Hippocampal formation (tissue), 2 donors: ENCODE data around the gene OGFOD2.
"Not testable (repeated sequence)": the region's sequence is repeated elsewhere in the genome, so short reads cannot be mapped to it uniquely, and the experiment has no call there.

Experiments used
- DNase-seq, 2 donors: peaks; one replicate each; lab custom pipeline; 2025; lab: John Stamatoyannopoulos, UW

OGFOD2 gene

GRCh38 chr12:123005081-123005626 lies 30.1 kb downstream of the OGFOD2 start:
- DNase-seq = no peak

- no peak for DNase-seq
These were observed 31.9 kb downstream of the OGFOD2 start for GRCh38 chr12:123006977-123007376.

- no peak for DNase-seq
These were observed 35.1 kb downstream of the OGFOD2 start for GRCh38 chr12:123010110-123010509.

- DNase-seq = no peak
These were observed 35.6 kb downstream of the OGFOD2 start for GRCh38 chr12:123010681-123011080.

DNA sequence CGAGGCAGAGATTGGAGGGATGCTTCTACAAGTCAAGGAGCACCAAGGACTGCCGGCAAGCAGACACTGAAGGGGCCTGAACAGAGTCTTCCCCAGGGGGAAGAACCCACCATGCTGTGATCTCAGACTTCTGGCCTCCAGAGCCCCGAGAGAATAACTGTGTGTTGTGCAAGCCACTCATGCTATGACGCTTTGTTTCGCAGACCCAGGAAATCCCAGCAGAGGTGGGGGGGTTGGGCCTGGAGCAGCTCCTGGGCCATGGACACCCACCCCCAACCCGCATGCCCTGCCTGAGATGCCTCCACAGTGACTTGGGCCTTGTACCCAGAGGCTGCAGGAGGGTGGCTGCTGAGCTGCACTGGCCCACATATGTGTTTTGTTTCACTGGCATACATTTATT lies 36.7 kb downstream of the OGFOD2 start:
- no peak for DNase-seq

GRCh38 chr12:123013185-123014095 lies 38.4 kb downstream of the OGFOD2 start:
- DNase-seq = no peak

DNA sequence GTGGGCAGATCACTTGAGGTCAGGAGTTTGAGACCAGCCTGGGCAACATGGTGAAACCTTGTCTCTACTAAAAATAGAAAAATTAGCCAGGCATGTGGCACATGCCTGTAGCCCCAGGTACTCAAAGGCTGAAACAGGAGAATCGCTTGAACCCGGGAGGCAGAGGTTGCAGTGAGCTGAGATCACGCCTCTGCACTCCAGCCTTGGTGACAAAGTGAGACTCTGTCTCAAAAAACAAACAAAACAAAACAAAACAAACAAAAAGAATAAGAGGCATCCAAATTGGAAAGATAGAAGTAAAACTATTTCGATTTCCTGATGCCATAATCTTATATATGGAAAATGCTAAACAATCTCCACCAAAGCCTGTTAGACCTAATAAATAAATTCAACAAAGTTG lies 39.4 kb downstream of the OGFOD2 start:
- DNase-seq = not testable (repeated sequence)

DNA sequence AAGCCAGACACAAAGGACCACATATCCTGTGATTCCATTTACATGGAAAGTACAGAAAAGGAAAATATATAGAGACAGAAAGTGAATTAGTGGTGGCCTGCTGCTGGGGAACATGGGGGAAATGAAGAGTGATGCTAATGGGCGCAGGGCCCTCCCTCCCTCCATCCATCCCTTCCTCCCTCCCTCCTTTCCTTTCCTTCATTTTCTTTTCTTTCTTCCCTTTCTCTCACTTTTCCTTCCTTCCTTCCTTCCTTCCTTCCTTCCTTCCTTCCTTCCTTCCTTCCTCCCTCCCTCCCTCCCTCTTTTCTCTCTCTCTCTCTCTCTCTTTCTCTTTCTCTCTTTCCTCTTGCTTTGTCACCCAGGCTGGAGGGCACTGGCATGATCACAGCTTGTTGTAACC lies 42.7 kb downstream of the OGFOD2 start:
- DNase-seq = no peak

- DNase-seq = no peak
These were observed 44.7 kb downstream of the OGFOD2 start for GRCh38 chr12:123019841-123020138.

GRCh38 chr12:123021688-123022604 lies 46.9 kb downstream of the OGFOD2 start:
- DNase-seq = no peak

DNA sequence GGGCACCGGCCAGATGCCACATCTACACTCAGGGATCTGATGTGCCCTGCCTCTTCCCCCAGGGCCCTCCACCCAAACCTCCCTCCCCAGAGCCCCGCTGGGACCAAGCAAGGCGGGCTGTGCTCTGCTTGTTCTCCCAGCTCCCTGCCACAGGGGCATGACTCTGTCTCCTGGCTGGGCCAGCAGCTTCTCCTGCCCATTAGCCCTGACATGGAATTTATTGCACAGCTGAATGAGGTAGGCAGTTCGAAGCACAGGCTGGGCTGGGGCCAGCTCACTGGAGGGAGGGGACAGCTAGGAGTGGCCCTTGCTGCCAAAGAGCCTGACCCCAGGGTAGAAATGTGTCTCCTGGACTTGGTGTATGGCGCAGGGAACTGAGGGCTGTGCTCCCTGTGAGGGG lies 47.8 kb downstream of the OGFOD2 start:
- no peak for DNase-seq

- no peak for DNase-seq
These were observed 49.9 kb downstream of the OGFOD2 start for GRCh38 chr12:123024819-123025391.

- DNase-seq = no peak
These were observed 51.2 kb downstream of the OGFOD2 start for GRCh38 chr12:123026094-123026853.

- no peak for DNase-seq
These were observed 52.8 kb downstream of the OGFOD2 start for GRCh38 chr12:123027726-123028445.

DNA sequence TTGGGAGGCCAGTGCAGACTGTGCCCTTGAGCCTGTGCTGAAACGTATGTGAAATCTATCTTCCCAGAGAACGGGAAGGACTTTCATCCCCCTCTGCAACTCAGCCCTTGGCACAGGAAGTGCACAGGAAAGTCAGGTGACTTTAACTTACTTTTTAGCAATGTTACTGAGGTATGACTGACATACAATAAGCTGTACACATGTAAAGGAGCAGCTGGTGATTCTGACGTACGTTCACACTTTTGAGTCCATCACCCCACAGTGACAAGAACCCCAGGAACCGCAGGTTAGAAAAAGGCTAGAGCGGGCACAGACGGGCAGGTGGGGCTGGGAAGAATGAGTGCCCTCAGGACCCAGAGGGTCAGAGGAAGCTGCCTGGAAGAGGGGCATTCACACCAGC lies 53.4 kb downstream of the OGFOD2 start:
- no peak for DNase-seq

DNA sequence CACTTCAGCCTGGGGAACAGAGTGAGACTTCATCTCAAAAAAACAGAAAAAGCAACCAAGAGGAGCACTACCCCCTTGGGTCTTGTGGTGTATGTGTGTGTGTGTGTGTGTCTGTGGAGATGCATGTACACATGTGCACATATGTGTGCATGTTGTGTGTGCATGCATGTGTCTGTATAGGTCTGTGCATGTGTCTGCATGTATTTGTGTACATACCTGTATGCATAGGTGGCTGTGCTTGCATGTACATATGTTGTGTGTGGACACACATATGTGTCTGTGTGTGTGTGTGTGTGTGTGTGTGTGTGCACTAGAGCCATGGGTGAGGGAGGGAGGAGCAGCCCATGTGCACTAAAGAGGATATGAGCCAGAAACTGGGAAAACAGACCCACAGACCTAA lies 54.5 kb downstream of the OGFOD2 start:
- no peak for DNase-seq
